PC-3 (cell line): Measurements from ENCODE around the gene RGL2. TPM values are rescaled to one million over a fixed set of nuclear protein-coding genes. Genes with fewer than 3 reads are reported as not detected.
"Not testable (repeated sequence)": the region's sequence is repeated elsewhere in the genome, so short reads cannot be mapped to it uniquely, and the experiment has no call there.

Source experiments
- ATAC-seq: fragments of 200-7000 bp; cut with Tn5 transposase; 2 replicates; pipeline ENCODE4 v1.9.1; 2020; ENCODE audit warnings: mild to moderate bottlenecking, moderate library complexity
- BruUV-seq: library from RNA; stranded (reverse); fragments of 400-500 nt; replicated peaks from 2 replicates; lab custom pipeline; 2021; lab: Mats Ljungman, UMichigan
- CTCF ChIA-PET: fragments of 300-600 bp; sonication (Branson Sonifier 250); formaldehyde crosslinking; loops from one replicate; lab custom pipeline; 2022; ENCODE audit warnings: antibody characterized with exemption; lab: Charles Lee
- POLR2A ChIA-PET: fragments of 300-600 bp; sonication (Branson Sonifier 250); formaldehyde crosslinking; loops from one replicate; lab custom pipeline; 2022; ENCODE audit warnings: antibody characterized with exemption; ENCODE audit not compliant: unreplicated experiment; lab: Charles Lee
- DNase-seq: peaks from one replicate; pipeline ENCODE4 v3.0.0-alpha.2; 2015
- H2AFZ ChIP-seq: fragments of 300-600 bp; sonication (generic); 2 replicates; pipeline ENCODE4 v1.6.0; 2016; ENCODE audit warnings: antibody characterized with exemption, low read length
- H3F3A ChIP-seq: fragments of 300-600 bp; sonication (generic); one replicate; pipeline ENCODE4 v1.6.0; 2017; ENCODE audit warnings: antibody characterized with exemption, low read length, control low read depth, mild to moderate bottlenecking; ENCODE audit not compliant: unreplicated experiment
- H3K27ac ChIP-seq: fragments of 300-600 bp; sonication (generic); 2 replicates; pipeline ENCODE4 v1.5.1; 2016; ENCODE audit warnings: mild to moderate bottlenecking, low read length
- H3K27me3 ChIP-seq: fragments of 300-600 bp; sonication (generic); 2 replicates; pipeline ENCODE4 v1.6.1; 2016; ENCODE audit warnings: low read length, mixed read lengths
- H3K36me3 ChIP-seq: fragments of 300-600 bp; sonication (generic); 2 replicates; pipeline ENCODE4 v1.6.1; 2016; ENCODE audit warnings: low read depth, mixed run types, low read length, mixed read lengths
- H3K4me1 ChIP-seq: fragments of 300-600 bp; sonication (generic); 2 replicates; pipeline ENCODE4 v1.5.1; 2016; ENCODE audit warnings: low read length; ENCODE audit not compliant: insufficient read depth
- H3K4me2 ChIP-seq: fragments of 300-600 bp; sonication (generic); 2 replicates; pipeline ENCODE4 v1.6.0; 2016; ENCODE audit warnings: low read length
- H3K4me3 ChIP-seq: fragments of 300-600 bp; sonication (generic); 2 replicates; pipeline ENCODE4 v1.5.1; 2016; ENCODE audit warnings: mild to moderate bottlenecking, low read length, mixed read lengths
- H3K79me2 ChIP-seq: fragments of 300-600 bp; sonication (generic); 2 replicates; pipeline ENCODE4 v1.6.1; 2017; ENCODE audit warnings: low read length, mixed read lengths
- H3K9ac ChIP-seq: fragments of 300-600 bp; sonication (generic); 2 replicates; pipeline ENCODE4 v1.6.0; 2016; ENCODE audit warnings: mild to moderate bottlenecking, low read length
- H3K9me2 ChIP-seq: fragments of 300-600 bp; sonication (generic); replicated peaks from 2 replicates; pipeline ENCODE4 v1.6.1; 2016; ENCODE audit warnings: mixed run types, low read length, mixed read lengths
- H3K9me3 ChIP-seq: fragments of 300-600 bp; sonication (generic); 2 replicates; pipeline ENCODE4 v1.6.1; 2016; ENCODE audit warnings: low read length, mixed read lengths
- H4K20me1 ChIP-seq: fragments of 300-600 bp; sonication (generic); 2 replicates; pipeline ENCODE4 v1.6.1; 2016; ENCODE audit warnings: low read length, mixed read lengths
- CTCF ChIP-seq: fragments of 300-600 bp; sonication (generic); conservative IDR thresholded peaks from 2 replicates; pipeline ENCODE4 v1.5.1; 2017; ENCODE audit warnings: antibody characterized with exemption, low read depth, mild to moderate bottlenecking, low read length
- EZH2 ChIP-seq: fragments of 300-600 bp; sonication (generic); IDR thresholded peaks from one replicate; pipeline ENCODE4 v1.6.1; 2017; ENCODE audit warnings: antibody characterized with exemption, mild to moderate bottlenecking, low read length; ENCODE audit not compliant: unreplicated experiment
- EZH2phosphoT487 ChIP-seq: fragments of 300-600 bp; sonication (generic); IDR thresholded peaks from 2 replicates; pipeline ENCODE4 v1.6.1; 2018; ENCODE audit warnings: mild to moderate bottlenecking, antibody characterized with exemption, low read length, borderline replicate concordance
- intact Hi-C: fragments of 100-400 bp; cut with micrococcal nuclease; formaldehyde crosslinking; loops from 2 replicates; pipeline ENCODE4 v1.9.0; 2023
- total RNA-seq: library from RNA; depleted of rRNA; stranded (reverse); fragments of >200 nt; gene quantifications from 2 replicates; pipeline ENCODE4 v1.2.3, GENCODE V29; 2014

Gene RGL2
- total RNA-seq, 1 experiment from 2014 or later, result 34.9 TPM

DNA sequence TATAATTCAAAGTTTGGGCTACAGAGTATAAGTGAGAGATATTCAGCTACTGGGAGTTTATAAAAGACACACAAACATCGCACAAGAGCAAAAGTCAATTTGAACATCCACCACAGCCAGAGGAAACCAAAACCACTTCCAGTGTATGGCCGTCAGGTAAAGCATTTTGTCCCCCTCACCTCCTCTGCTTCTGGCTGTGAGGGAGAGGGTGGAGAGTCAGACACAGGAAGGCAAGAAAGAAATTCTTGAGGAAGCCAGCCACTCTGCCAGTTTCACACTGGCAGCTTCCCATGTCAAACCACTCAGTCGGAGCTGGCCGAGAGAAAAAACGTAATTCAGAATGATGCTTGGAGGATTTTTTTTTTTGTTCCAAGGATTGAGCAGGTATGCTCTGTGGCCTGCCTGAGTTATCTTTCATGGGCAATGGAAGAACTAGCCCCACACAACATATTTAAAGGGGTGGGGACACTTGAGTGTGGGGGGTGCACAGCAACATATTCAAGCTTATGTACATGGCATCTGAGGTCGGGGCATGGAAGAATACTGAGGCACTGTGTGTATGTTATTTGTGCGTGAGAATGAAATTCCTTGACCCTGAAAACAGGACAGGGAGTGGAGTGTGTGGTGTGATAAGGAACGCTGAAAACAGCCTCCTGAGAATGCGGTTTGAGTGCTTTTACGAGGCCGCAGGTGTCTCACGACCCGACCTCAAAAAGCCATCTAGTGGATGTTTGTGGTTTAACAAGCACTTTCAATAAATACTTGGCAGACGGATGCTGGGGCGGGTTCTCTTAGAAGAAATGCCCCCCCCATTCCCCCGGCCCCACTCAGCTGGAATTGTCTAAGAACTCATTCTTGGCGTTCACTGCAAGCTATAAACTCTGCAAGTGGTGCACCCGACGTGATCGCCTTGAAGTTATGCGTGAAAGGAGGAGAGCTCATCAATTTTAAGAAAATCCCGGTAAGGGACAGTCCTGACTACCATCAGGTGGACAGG lies 46.3 kb upstream of the RGL2 start:
- Histone ChIP-seq H3K9ac (no peak overlapping the region), H2AFZ (peak overlapping the region; percentile 17; the same call in 1 of the 2 replicates), H3K79me2 (no peaks in the 10 kb centered on the region), H3K27me3 (no peaks in the 10 kb centered on the region), H4K20me1 (no peaks in the 10 kb centered on the region), H3K36me3 (no peaks in the 10 kb centered on the region), H3K9me3 (no peaks in the 10 kb centered on the region), H3K4me3 (peak overlapping the region; percentile 13; the same call in 1 of the 2 replicates), H3K4me1 (peaks cover 5% of the 10 kb centered on the region), H3F3A (no peaks in the 10 kb centered on the region), H3K9me2 (no peaks in the 10 kb centered on the region), H3K27ac (0 out of 2 replicates have a peak overlapping the region, but pooled peaks have one; percentile 5), H3K4me2 (peak overlapping the region; percentile 63)
- POLR2A ChIA-PET, result no interaction called here
- intact Hi-C loops, result no loop called here
- BruUV-seq, result no TSS peak
- TF ChIP-seq EZH2 (no peak), EZH2phosphoT487 (no peak), CTCF (peak; percentile 58)
- ATAC-seq (peak; percentile 59), DNase-seq (peak; percentile 93)
- CTCF ChIA-PET, result interaction anchor here (0.7 to 1.1 kb wide), 4 partner anchors 20 to 576 kb away, joined by 3 to 7 read pairs (median 4); no protein-coding TSS in a partner anchor

GRCh38 chr6:33343953-33344611 lies 45.3 kb upstream of the RGL2 start:
- ChIA-PET CTCF (interaction anchor here (0.7 kb wide), 2 partner anchors 30 to 577 kb away, joined by 3 to 4 read pairs; no protein-coding TSS in a partner anchor), POLR2A (no interaction called here)
- DNase-seq (no peak), ATAC-seq (no peak)
- peaks cover 5% of the 10 kb centered on the region for H3K4me1 ChIP-seq
- TF ChIP-seq EZH2phosphoT487 (no peak), EZH2 (no peak), CTCF (no peak)
- no peaks in the 10 kb centered on the region for H4K20me1 ChIP-seq
- H3F3A ChIP-seq, result no peaks in the 10 kb centered on the region
- H3K9me3 ChIP-seq, result no peaks in the 10 kb centered on the region
- no peaks in the 10 kb centered on the region for H3K9me2 ChIP-seq
- H3K4me3 ChIP-seq, result no peak overlapping the region
- no peaks in the 10 kb centered on the region for H3K79me2 ChIP-seq
- H3K9ac ChIP-seq, result no peak overlapping the region
- intact Hi-C loops, result no loop called here
- no TSS peak for BruUV-seq
- no peak overlapping the region for H3K27ac ChIP-seq
- no peaks in the 10 kb centered on the region for H3K36me3 ChIP-seq
- no peak overlapping the region for H3K4me2 ChIP-seq
- H3K27me3 ChIP-seq, result no peaks in the 10 kb centered on the region
- no peak overlapping the region for H2AFZ ChIP-seq

- H3K9me3 ChIP-seq, CTCF ChIA-PET, H3K9me2 ChIP-seq, BruUV-seq, H3F3A ChIP-seq, DNase-seq, intact Hi-C loops, H2AFZ ChIP-seq, H3K4me1 ChIP-seq, H4K20me1 ChIP-seq, H3K4me2 ChIP-seq, H3K9ac ChIP-seq, H3K36me3 ChIP-seq, H3K27me3 ChIP-seq, ATAC-seq, H3K27ac ChIP-seq, H3K79me2 ChIP-seq, POLR2A ChIA-PET, H3K4me3 ChIP-seq: not testable (repeated sequence)
These were observed 44.8 kb upstream of the RGL2 start for GRCh38 chr6:33343606-33343952.
